ENCODE results near the gene KLHL28.
A peak's percentile ranks its signal among the peaks of the same experiment; 100 is the strongest.

The KLHL28 gene

GRCh38 chr14:44959538-44959937 lies 2.2 kb downstream of the KLHL28 start:
- DNase-seq: no peak

- DNase-seq: no peak
Measured at GRCh38 chr14:44956866-44957265, 4.9 kb downstream of the KLHL28 start.

- DNase-seq: no peak
Measured at GRCh38 chr14:44955528-44955927, 6.2 kb downstream of the KLHL28 start.

GRCh38 chr14:44954750-44955149 lies 7.0 kb downstream of the KLHL28 start:
- no peak for DNase-seq

- DNase-seq: no peak
Measured at GRCh38 chr14:44952391-44953110, 9.2 kb downstream of the KLHL28 start.

- no peak for DNase-seq
Measured at GRCh38 chr14:44951051-44951450, 10.7 kb downstream of the KLHL28 start.

GRCh38 chr14:44945264-44945663 lies 16.5 kb downstream of the KLHL28 start:
- DNase-seq: no peak

- DNase-seq: no peak
Measured at GRCh38 chr14:44944107-44944506, 17.6 kb downstream of the KLHL28 start.

GRCh38 chr14:44942436-44942835 lies 19.3 kb downstream of the KLHL28 start:
- DNase-seq: no peak

GRCh38 chr14:44941591-44941990 lies 20.2 kb downstream of the KLHL28 start:
- DNase-seq: no peak

GRCh38 chr14:44940944-44941343 lies 20.8 kb downstream of the KLHL28 start:
- DNase-seq: no peak

GRCh38 chr14:44940211-44940610 lies 21.5 kb downstream of the KLHL28 start:
- no peak for DNase-seq

GRCh38 chr14:44937547-44937946 lies 24.2 kb downstream of the KLHL28 start:
- no peak for DNase-seq

GRCh38 chr14:44935155-44935554 lies 26.6 kb downstream of the KLHL28 start:
- DNase-seq: no peak

- DNase-seq: no peak
Measured at GRCh38 chr14:44928793-44929192, 33.0 kb downstream of the KLHL28 start.

- no peak for DNase-seq
Measured at GRCh38 chr14:44914849-44915248, 46.9 kb downstream of the KLHL28 start.

- no peak for DNase-seq
Measured at GRCh38 chr14:44912041-44912869, 49.5 kb downstream of the KLHL28 start.

GRCh38 chr14:44910821-44911220 lies 50.9 kb downstream of the KLHL28 start:
- no peak for DNase-seq

GRCh38 chr14:44901696-44902095 lies 60.1 kb downstream of the KLHL28 start:
- DNase-seq: no peak

- no peak for DNase-seq
Measured at GRCh38 chr14:44898551-44898950, 63.2 kb downstream of the KLHL28 start.

GRCh38 chr14:44897845-44898151 lies 63.9 kb downstream of the KLHL28 start:
- no peak for DNase-seq

GRCh38 chr14:44897041-44897844 lies 64.5 kb downstream of the KLHL28 start:
- DNase-seq: peak; percentile 98

GRCh38 chr14:44896275-44897040 lies 65.3 kb downstream of the KLHL28 start:
- DNase-seq: no peak
